Kidney epithelial cell (primary cell): ENCODE results near the gene PRKG1. TPM values are rescaled to one million over a fixed set of nuclear protein-coding genes. Genes with fewer than 3 reads are reported as not detected.
A peak's percentile ranks its signal among the peaks of the same experiment; 100 is the strongest.

Experiments
- DNase-seq: peaks from one replicate; pipeline ENCODE4 v3.0.0-alpha.2; 2010; ENCODE audit warnings: low read depth
- H3K27me3 ChIP-seq: 2 replicates; pipeline ENCODE4 v1.6.0; 2011; ENCODE audit warnings: low read length; ENCODE audit not compliant: control insufficient read depth, insufficient read depth
- H3K36me3 ChIP-seq: 2 replicates; pipeline ENCODE4 v1.5.1; 2011; ENCODE audit warnings: low read length; ENCODE audit not compliant: control insufficient read depth, insufficient read depth
- H3K4me3 ChIP-seq: 2 replicates; pipeline ENCODE4 v1.5.1; 2011; ENCODE audit warnings: low read depth, mild to moderate bottlenecking, control low read depth, low read length
- total RNA-seq: library from RNA; depleted of rRNA; stranded (reverse); fragments of >200 nt; gene quantifications from 2 replicates; pipeline ENCODE4 v1.2.3, GENCODE V29; 2015
- TF ChIP-seq, protein P1 (sequence below): IDR thresholded peaks from 2 replicates; pipeline ENCODE4 v1.5.1; 2011; ENCODE audit warnings: mild to moderate bottlenecking, moderate library complexity, low read length, control low read depth, inconsistent platforms; ENCODE audit not compliant: insufficient read depth, poor library complexity, severe bottlenecking

Gene PRKG1
- total RNA-seq, 1 donor from 2014 or later, result 1.3 TPM

DNA sequence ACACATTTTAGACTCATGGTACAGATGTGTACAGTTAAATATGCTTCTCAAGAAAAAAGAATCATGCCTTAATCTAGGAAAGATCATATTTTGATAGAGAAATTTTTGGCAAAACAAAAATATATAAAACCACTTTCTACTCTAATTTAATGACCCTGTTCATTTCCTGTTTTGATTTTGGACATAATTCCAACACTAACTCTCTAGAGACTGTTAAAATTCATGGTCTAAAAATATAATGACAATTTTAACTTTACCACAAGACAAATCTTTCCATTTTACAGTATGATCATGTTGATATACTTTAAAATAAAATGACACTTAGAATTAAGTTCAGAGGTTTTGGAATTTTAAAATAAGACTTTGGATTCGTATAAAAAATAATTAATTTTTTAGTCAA lies 45.2 kb downstream of the PRKG1 start:
- DNase-seq, result no peak
- H3K27me3 ChIP-seq, result no peaks in the 10 kb centered on the region
- no peak overlapping the region for H3K4me3 ChIP-seq
- TF ChIP-seq, protein P1, sequence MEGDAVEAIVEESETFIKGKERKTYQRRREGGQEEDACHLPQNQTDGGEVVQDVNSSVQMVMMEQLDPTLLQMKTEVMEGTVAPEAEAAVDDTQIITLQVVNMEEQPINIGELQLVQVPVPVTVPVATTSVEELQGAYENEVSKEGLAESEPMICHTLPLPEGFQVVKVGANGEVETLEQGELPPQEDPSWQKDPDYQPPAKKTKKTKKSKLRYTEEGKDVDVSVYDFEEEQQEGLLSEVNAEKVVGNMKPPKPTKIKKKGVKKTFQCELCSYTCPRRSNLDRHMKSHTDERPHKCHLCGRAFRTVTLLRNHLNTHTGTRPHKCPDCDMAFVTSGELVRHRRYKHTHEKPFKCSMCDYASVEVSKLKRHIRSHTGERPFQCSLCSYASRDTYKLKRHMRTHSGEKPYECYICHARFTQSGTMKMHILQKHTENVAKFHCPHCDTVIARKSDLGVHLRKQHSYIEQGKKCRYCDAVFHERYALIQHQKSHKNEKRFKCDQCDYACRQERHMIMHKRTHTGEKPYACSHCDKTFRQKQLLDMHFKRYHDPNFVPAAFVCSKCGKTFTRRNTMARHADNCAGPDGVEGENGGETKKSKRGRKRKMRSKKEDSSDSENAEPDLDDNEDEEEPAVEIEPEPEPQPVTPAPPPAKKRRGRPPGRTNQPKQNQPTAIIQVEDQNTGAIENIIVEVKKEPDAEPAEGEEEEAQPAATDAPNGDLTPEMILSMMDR, result no peak
- no peaks in the 10 kb centered on the region for H3K36me3 ChIP-seq

DNA sequence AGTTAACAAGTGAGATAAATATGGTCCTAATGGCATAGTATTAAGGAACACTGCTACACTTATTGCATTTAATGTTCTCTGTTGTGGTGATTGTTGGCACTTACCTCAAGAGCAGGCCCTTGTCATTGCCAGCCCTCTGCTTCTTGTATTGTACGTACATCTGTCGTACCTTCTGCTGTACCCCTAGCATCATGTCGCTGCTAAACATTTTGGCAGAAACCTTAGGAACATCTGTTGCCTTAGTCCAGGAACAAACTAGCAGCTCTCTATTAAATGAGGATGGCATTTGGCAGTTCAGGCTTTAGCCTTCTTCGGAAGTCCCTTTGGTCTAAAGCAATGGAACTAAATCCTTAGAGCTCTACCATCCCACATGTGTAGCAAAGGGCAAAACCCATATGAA lies 47.6 kb downstream of the PRKG1 start:
- TF ChIP-seq, protein P1, result no peak
- H3K4me3 ChIP-seq, result no peak overlapping the region
- no peak for DNase-seq
- H3K27me3 ChIP-seq, result no peaks in the 10 kb centered on the region
- no peaks in the 10 kb centered on the region for H3K36me3 ChIP-seq

DNA sequence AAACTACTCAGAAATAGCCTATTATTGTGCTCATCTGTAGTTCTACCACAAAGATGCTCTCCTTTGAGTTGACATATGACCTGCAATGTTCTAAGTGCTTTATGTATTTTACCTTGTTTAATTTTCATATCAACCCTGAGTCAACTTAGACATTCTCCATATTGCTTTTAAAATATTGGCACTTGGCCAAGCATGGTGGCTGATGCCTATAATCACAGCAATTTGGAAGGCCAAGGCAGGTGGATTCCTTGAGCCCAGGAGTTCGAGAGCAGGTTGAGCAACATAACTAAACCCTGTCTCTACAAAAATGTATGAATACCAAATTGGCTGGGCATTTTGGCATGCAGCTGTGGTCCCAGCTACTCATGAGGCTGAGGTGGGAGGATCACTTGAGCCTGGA lies 50.6 kb downstream of the PRKG1 start:
- Histone ChIP-seq H3K27me3 (no peaks in the 10 kb centered on the region), H3K4me3 (no peak overlapping the region), H3K36me3 (no peaks in the 10 kb centered on the region)
- TF ChIP-seq, protein P1, result no peak
- DNase-seq, result no peak

DNA sequence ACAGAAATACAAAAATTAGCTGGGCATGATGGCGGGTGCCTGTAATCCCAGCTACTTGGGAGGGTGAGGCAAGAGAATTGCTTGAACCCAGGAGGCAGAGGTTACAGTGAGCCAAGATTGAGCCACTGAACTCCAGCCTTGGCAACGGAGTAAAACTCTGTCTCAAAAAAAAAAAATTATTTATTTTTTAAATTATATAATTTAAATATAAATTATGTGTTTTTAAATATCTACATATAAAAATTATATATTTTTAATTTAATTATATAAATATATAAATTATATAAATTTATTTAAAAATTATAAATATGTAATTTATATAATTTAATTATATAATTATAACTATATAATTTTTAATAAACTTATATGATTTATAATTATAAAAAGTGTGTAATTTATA lies 51.2 kb downstream of the PRKG1 start:
- H3K27me3 ChIP-seq, result no peaks in the 10 kb centered on the region
- no peak for DNase-seq
- TF ChIP-seq, protein P1, result no peak
- no peaks in the 10 kb centered on the region for H3K36me3 ChIP-seq
- H3K4me3 ChIP-seq, result no peak overlapping the region

DNA sequence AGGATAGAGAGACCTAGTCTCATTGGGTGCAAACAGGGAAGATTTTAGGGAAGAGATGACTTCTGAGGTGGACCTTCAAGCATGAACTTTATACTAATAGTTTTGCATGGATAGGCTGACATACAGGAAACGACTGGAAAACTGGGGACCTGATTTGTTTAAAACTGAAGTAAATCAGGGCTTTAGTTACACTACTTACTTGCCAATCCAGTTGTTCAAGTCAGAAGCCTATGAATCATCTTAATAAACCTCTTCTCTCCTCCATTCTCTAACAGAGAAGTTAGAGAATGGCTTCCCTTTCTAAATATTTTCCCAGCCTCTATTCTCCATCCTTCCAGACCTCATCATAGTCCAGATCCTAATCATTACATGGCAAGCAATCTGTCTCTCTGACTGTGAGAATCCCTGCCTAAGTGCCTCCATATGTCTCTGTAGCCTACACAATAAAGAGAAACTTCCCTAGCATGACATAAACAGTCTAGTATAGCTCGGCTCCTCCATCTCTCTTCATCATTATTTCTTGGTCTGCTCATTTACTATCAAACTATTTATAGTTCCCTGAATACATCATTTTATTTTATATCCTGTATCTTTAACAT lies 55.8 kb downstream of the PRKG1 start:
- no peak overlapping the region for H3K4me3 ChIP-seq
- H3K36me3 ChIP-seq, result no peaks in the 10 kb centered on the region
- no peaks in the 10 kb centered on the region for H3K27me3 ChIP-seq
- no peak for DNase-seq
- TF ChIP-seq, protein P1, result no peak

DNA sequence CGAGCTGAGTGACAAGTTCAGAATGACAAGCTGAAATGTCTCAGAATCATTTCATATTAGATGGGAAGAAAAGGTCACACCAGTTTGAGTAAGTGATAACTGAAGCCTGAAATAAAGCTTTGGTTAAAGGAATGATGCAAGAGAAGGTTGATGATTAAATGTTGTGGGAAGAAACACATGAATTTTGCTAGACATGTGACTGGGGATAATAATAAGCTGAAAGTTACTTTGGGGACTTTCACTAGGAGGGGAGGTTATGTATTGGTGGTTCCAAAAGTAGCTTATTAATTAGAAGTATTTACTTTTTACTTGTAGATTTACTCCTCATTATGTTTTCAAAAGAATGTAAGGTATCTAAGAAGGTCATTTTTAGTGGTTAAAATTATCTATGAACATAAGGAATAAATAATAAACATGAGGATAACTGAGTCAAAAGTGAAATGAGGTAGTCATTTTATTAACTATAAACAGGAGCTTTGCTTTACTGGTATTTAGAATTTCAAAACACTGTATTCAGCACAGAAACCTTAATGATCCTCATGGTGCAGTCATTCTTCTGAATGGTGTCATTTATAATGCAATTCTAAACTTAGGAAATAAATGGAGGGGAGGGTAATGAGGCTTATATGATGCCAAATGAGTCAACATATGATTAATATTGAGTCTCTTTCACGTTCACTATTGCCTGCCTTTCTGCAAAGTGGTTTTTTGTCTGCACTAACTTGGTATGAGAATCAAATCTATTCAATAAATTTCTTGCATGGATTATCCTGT lies 63.7 kb downstream of the PRKG1 start:
- TF ChIP-seq, protein P1, result no peak
- H3K4me3 ChIP-seq, result no peak overlapping the region
- no peaks in the 10 kb centered on the region for H3K27me3 ChIP-seq
- H3K36me3 ChIP-seq, result no peaks in the 10 kb centered on the region
- DNase-seq, result peak; percentile 14
